NCI-H2227 (cell line): ENCODE data around the gene GPR137.
"Not testable (repeated sequence)": the region's sequence is repeated elsewhere in the genome, so short reads cannot be mapped to it uniquely, and the experiment has no call there.

ENCODE experiments used
- DNase-seq: peaks from one replicate; lab custom pipeline; 2025; ENCODE audit not compliant: unreplicated experiment; lab: John Stamatoyannopoulos, UW

GPR137 gene

DNA sequence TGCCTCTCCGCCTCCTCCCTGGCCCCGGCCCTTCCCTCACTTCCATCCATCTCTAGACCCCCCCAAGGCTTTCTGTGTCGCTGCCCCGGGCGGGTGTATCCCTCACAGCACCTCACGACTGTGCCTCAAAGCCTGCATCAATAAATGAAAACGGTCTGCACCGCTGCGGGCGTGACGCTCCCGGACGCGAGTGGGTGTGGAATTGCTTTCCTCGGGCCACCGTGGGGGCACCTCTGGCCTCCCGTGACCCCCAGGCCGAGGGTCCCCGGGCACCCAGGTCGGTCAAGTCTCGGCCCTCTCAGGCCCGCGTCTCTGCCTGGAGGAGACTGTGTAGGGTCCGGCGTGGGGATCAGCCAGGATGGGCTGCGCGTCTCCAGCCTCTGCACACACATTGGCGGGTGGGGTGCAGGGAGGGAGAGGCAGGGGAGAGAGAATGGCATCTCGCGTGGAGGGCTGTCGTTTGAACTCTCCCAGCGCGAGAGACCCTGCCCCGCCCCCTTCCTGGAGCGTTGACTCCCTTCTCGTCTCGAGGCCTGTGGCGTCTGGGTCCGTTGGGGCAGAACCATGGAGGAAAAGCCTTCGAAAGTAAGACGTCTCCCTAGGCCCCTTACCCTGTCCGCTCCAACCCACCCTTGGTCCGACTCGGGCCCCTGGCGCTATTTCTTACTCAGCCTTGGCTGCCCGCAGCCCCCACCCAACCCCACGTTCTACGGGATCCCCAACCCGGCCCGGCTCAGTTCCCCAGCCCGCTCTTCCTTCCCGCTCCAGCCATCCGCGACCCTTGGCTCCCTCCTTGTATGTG is 14.4 kb downstream of the GPR137 start, which contains the start of gene CATSPERZ:
Gene CATSPERZ, plus strand, starts transcription at position 512 of the 802 bp plus-strand sequence. Its CDS starts 53 bp downstream, at position 565.
- DNase-seq: no peak

DNA sequence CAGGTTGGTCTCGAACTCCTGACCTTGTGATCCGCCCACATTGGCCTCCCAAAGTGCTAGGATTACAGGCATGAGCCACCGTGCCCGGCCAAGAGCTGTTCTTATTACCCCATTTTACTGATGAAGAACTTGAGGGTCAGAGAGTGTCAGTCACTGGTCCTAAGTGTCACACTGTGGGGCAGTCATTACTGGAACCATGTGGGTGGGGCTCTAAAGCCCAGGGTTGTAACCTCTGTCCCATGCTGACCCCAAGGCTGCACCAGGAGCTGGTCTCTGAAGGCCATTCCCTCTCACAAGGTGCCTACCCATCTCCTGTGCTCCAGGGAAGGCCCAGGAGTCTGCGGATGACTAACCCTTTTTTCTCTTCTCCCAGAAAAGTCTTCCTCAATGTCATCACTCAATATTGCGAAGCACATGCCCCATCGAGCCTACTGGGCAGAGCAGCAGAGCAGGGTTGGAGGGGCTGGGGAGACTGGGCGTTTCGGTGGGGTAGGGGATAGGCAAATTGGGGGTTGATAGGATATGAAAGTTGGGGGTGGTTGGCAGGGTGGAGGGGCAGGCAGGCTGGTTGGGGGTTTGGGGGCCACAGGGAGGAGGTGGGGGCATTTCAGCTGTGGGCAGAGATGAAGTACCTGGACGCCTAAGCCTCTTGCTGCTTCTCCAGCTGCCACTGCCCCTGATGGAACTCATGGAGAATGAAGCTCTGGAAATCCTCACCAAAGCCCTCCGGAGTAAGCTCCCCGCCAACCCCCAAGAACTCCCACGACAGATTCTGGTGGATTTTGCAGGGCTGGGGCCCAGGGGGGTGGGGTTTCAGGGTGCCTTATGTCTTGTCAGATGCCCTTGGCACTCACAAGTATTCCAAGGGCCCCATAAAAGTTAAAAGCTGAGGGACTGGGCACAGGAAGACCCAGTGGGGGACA is 17.7 kb downstream of the GPR137 start:
- no peak for DNase-seq

DNA sequence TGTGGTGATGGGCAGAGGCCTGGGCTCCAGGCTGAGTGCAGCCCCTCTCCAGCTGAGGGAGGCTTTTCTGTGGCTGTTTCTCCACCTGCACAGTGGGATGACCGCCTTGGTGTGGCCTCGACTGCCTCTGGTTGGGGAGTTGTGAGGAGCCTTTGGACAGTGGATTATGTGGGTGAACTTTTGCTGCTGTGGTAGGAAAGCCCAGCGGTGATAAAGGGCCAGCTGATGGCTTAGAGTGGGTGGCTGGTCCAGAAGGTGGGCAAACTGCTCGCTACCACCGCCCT is 18.3 kb downstream of the GPR137 start:
- DNase-seq: no peak

DNA sequence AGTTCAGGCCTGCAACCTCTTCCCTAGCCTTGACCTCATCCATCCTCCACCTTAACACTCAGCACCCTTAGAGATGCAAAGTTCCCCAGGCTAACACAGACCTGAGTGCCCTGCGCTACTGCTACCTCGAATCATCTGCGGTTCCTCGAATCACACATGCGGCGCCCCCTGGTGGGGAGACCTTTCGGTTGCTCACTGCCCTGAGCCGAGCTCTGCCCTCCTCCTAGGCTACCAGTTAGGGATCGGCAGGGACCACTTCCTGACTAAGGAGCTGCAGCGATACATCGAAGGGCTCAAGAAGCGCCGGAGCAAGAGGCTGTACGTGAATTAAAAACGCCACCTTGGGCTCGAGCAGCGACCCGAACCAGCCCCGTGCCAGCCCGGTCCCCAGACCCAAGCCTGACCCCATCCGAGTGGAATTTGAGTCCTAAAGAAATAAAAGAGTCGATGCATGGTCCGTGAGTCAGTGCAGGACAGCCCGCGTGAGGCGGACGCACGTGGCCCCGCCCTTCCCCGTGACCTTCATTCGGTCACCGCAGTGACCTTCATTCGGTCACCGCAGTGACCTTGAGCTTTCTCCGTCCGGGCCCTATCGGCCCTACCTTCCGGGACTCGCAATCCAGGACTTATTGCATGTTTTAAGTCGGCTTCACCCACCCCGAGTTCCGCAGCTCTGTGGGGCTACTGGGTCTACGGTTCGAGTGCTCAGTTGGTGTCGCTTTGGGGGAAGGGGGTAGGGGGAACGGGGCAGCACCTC is 18.8 kb downstream of the GPR137 start:
- peak; percentile 92 for DNase-seq

DNA sequence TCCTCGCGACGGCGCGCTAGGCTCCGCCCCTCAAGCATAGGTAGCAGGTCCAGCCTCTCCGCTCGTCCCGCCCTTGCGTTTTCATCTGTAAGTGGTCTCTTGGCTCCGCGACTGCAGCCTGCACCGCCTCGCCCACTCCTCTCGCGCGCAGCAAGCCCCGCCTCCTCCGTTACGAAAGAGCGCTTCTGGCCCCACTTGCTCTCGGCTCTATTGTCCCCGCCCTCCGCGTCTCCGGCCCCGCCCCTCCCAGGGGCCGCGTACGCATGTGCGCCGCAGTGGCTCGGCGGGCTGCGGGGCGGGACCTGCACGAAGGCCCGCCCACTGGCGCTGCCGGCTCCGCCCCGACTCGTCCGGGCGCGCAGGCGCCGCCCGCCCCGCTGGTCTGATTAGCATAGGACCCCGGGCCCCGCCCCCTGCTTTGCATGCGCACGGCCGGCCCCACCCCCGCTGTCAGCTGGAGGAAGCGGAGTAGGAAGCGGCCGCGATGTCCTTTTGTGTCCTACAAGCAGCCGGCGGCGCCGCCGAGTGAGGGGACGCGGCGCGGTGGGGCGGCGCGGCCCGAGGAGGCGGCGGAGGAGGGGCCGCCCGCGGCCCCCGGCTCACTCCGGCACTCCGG is 19.5 kb downstream of the GPR137 start, which contains the start of gene ESRRA:
Gene ESRRA, plus strand, starts transcription at position 450 of the 616 bp plus-strand sequence. CDS start 1,656 bp downstream, outside the sequence.
- DNase-seq: peak; percentile 100

DNA sequence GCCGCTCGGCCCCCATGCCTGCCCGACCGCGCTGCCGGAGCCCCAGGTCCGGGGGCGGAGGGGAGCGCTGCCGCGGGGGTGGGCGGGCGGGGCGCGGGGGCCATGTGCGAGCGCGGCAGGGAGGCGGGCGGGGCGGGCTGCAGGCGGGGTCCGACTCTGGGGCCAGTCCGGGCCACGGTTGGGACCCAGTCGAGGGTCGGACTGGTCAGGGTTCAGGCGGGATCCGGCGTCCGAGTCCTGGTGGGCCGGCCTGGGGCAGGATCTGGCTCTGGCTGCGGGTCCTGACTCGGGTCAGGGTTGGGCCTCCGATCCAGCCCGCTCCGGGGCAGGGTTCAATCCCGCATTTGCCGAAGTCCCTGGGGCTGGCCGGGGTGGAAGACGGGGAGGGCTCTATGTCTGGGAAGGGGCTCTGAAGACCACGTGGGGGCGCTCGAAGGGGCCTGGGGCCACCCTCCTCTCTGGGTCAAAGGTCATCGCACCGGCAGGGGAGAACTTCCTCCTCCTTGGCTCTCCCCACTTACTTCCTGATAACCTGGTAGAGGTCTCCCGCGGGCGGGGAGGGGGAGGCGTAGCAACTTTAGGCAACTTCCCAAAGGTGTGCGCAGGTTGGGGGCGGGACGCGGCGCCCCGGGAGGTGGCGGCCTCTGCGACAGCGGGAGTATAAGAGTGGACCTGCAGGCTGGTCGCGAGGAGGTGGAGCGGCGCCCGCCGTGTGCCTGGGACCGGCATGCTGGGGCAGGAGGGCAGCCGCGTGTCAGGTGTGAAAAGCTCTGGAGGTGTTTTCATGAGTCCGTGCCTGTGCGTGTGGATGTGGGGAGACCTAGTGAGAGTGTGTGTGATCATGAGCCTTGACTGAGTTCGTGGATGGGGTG is 20.3 kb downstream of the GPR137 start:
- peak; percentile 66 for DNase-seq

DNA sequence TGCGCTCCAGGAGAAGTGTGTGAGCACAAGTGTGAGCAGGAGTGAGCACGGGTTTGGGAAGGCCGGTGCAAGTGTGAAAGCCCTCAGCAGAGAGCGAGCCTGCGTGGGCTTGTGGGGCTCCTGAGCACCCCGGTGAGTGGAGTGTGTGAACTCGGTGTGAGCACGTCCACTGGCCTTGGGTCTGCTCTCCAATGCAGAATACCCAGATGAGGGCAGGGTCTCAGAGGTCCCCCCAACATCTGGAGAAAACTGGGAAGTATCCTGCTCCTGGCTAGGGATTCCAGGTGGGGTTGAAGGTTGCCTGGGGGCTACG is 20.9 kb downstream of the GPR137 start:
- no peak for DNase-seq

DNA sequence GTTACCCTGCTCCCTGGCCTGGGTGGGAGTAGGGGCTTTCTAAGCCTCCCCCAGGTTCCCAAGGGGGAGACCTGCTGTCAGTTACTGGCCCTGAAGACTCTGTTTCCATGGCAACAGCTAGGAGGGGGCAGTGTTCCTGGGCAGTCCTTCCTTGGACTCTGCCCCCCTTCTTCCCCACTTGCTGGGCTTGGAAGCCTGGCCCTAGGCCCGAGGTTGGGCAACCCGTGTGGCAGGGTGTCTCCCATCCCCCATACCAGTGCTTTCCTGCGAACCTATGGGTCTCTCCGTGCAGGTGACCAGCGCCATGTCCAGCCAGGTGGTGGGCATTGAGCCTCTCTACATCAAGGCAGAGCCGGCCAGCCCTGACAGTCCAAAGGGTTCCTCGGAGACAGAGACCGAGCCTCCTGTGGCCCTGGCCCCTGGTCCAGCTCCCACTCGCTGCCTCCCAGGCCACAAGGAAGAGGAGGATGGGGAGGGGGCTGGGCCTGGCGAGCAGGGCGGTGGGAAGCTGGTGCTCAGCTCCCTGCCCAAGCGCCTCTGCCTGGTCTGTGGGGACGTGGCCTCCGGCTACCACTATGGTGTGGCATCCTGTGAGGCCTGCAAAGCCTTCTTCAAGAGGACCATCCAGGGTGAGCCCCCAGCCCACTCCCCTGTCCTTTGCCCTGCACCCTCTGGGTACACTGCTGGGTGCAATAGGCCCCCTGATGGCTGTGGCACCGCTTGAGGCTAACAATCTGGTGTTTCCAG is 21.4 kb downstream of the GPR137 start:
- peak; percentile 64 for DNase-seq

DNA sequence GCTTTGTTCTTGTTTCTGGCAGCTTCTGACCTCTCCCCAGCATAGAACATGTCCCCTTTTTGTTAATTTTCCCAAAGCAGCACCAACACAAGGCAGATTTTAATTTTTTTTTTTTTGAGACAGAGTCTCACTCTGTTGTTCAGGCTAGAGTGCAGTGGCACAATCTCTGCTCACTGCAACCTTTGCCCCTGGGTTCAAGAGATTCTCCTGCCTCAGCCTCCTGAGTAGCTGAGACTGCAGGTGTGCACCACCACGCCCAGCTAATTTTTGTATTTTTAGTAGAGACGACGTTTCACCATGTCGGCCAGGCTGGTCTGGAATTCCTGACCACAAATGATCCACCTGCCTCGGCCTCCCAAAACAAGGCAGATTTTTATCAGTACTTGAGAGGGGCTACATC is 22.1 kb downstream of the GPR137 start:
- DNase-seq: not testable (repeated sequence)

DNA sequence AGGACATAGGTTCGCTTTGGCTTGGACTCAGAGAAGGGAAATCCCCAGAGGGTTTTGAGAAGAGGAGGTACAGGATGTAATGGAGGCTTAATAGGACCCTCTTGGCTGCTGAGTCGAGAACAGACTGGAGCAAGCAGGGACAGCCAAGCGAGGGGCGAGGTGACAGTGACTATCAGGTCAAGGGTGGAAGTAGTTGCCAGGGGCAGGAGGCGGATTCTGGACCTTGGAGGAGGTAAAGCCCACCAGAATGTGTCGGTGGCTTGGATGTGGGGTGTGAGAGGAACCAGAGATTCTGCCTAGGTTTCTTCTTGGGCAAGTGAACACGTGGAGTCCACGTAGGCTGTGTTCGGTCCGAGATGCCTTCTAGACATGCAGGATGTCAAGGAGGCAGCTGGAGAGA is 27.3 kb downstream of the GPR137 start:
- DNase-seq: no peak

DNA sequence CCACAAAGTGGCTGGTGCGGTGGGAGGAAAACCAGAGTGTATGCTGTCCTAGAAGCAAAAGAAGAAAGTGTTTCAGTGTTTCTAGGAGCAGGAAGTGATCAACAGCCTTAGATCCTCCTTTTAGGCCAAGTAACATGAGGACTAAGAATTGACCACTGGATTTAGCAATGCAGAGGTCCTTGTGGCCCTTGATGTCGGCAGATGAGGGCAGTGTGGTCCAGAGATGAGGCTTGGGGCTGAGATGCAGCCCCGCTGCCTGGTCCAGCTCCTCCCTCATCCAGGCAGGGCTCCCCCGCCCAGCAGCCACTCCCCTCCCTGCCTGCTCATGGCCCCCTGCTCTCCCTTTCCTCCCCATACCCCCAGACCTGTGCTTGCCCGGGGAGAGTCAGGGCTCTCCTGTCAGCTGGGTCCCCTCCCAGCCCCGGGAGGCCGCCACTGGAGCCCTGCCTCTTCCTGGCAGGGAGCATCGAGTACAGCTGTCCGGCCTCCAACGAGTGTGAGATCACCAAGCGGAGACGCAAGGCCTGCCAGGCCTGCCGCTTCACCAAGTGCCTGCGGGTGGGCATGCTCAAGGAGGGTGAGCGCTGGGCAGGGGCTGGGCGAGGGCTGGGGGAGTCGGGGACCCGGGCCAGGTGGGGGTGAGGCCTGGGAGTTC is 28.0 kb downstream of the GPR137 start:
- peak; percentile 26 for DNase-seq

DNA sequence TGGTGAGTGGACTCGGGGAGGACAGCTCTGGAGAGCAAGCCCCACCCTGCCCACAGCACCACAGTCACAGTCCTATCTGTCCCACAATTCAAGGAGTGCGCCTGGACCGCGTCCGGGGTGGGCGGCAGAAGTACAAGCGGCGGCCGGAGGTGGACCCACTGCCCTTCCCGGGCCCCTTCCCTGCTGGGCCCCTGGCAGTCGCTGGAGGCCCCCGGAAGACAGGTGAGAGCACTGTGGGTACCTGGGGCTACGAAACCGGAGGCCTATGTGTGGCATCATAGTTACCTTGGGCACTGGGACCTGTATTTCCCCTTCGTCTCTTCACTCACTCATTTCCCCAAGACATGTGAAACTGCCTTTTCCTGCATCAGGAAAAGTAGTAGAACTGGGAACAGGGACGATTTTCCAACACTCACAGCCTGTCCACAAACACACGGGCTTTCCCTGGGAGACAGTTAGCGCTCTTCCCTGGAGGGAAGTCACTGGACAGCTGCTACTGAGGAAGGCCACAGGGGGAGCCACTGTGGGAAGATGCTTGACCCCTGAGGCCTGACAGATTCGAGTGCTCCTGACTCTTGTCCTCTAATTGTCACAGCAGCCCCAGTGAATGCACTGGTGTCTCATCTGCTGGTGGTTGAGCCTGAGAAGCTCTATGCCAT is 28.6 kb downstream of the GPR137 start:
- DNase-seq: no peak

DNA sequence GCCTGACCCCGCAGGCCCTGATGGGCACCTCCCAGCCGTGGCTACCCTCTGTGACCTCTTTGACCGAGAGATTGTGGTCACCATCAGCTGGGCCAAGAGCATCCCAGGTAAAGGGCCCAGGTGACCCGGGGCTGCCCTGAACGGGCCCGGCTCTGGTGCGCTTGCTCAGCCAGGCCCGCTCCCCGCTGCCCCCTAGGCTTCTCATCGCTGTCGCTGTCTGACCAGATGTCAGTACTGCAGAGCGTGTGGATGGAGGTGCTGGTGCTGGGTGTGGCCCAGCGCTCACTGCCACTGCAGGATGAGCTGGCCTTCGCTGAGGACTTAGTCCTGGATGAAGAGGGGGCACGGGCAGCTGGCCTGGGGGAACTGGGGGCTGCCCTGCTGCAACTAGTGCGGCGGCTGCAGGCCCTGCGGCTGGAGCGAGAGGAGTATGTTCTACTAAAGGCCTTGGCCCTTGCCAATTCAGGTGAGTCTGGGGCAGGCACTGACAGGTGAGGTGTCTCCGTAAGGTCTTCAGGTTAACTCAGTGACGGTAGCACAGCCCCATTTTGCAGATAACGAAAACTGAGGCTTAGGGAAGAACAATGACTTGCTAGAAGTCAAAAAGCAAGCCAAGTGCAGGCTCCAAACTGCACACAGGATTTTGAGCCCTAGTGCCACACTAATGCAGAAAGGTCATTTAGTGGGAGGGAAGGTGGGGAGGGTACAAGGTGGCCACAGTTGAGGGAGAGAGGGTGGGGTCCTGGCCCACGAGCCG is 29.3 kb downstream of the GPR137 start:
- no peak for DNase-seq

DNA sequence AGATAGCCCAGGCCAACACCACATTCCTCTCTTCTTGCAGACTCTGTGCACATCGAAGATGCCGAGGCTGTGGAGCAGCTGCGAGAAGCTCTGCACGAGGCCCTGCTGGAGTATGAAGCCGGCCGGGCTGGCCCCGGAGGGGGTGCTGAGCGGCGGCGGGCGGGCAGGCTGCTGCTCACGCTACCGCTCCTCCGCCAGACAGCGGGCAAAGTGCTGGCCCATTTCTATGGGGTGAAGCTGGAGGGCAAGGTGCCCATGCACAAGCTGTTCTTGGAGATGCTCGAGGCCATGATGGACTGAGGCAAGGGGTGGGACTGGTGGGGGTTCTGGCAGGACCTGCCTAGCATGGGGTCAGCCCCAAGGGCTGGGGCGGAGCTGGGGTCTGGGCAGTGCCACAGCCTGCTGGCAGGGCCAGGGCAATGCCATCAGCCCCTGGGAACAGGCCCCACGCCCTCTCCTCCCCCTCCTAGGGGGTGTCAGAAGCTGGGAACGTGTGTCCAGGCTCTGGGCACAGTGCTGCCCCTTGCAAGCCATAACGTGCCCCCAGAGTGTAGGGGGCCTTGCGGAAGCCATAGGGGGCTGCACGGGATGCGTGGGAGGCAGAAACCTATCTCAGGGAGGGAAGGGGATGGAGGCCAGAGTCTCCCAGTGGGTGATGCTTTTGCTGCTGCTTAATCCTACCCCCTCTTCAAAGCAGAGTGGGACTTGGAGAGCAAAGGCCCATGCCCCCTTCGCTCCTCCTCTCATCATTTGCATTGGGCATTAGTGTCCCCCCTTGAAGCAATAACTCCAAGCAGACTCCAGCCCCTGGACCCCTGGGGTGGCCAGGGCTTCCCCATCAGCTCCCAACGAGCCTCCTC is 30.2 kb downstream of the GPR137 start:
- not testable (repeated sequence) for DNase-seq

DNA sequence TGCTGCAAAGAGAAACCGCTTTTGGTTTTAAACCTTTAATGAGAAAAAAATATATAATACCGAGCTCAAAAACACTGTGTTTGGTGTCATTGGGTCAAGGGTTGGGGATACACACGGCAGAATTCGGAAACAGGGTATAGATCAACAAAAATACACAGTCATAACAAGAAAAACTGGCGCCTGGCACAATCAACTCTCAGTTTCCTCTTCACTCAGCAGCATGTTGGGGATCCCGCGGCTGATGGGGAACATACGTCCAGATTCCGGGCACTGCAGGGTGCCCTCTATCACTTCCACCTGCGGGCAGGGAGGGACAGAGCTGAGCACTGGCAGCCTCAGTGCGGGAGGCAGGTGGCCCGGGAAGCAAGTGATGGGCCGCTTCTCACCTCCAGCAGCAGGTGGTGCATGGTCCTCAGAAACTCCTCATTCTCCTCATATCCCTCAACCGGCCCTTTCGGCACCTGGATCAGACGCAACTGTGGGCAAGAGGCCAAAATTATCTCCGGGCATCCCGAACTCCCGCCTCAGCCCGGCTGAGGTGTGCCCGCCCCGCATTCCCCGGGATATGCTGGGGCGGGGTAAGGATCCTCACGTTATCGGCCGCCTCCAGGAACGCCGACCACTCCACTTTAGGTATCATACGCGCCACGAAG is 31.1 kb downstream of the GPR137 start:
- peak; percentile 59 for DNase-seq

DNA sequence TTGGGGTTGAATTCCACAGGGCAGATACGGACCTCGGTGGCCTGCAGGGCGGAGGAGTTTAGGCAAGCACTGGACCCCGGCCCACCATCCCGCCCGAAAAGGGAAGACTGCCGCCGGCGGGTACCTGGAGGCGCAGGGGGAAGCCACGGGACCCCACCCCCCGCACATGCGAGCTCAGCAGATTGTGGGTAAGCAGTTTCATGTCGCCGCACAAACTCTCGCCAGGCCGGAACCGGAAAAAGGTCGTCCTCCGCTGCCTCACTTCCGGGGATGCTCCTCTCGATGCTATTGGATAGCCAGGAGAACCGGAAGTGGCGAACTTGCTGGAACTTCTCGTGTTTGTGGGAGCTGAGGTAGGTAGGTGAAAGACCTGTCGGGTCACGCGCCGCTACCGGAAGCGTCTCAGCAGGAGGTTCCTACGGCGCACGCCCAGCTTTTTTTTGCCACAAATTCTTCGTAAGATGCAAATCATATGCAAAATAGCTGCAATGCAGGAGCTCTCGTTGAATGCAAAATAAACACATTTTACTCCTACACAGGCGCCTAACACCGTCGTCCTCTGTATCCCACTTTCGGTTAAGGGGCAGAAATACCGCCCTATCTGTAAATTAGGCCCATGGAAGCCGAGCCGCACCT is 31.8 kb downstream of the GPR137 start, which contains the start of gene TRMT112:
Gene TRMT112, minus strand, starts transcription at position 235 of the 636 bp plus-strand sequence. Its CDS starts 33 bp downstream, at position 202.
- peak; percentile 98 for DNase-seq
